ENCODE results near the gene DST.

DST gene

GRCh38 chr6:56647172-56647762 is 4.6 kb upstream of the DST start:
- H3K27me3 ChIP-seq (replicated peaks; ENCODE audit: insufficient read depth, low read length) = no peaks in the 10 kb centered on the region
- no peak overlapping the region for H3K9ac ChIP-seq (ENCODE audit: low read length)
- H3F3A ChIP-seq (ENCODE audit: insufficient read depth, low read length) = no peaks in the 10 kb centered on the region
- H3K4me1 ChIP-seq (ENCODE audit: low read length) = no peaks in the 10 kb centered on the region
- H3K9me2 ChIP-seq (replicated peaks; ENCODE audit: insufficient read depth, low read length) = no peaks in the 10 kb centered on the region
- H3K4me3 ChIP-seq (ENCODE audit: low read length) = no peak overlapping the region
- no peak for DNase-seq
- no peaks in the 10 kb centered on the region for H3K36me3 ChIP-seq (replicated peaks; ENCODE audit: insufficient read depth, low read length)
- no peak overlapping the region for H3K27ac ChIP-seq (ENCODE audit: low read length)
- H2AFZ ChIP-seq (ENCODE audit: low read length) = no peak overlapping the region
- no peaks in the 10 kb centered on the region for H3K79me2 ChIP-seq (ENCODE audit: low read length)
- TF ChIP-seq EZH2phosphoT487 (IDR thresholded peaks at IDR 0.05; ENCODE audit: low read length) (no peak), EZH2 (optimal IDR thresholded peaks at IDR 0.05; ENCODE audit: low read depth, low read length) (no peak), CTCF (IDR thresholded peaks at IDR 0.05; ENCODE audit: low read length) (no peak)
- no peaks in the 10 kb centered on the region for H3K9me3 ChIP-seq (replicated peaks; ENCODE audit: insufficient read depth, low read length)
- H4K20me1 ChIP-seq (ENCODE audit: insufficient read depth, low read length) = no peaks in the 10 kb centered on the region
- H3K4me2 ChIP-seq (ENCODE audit: low read depth, low read length) = no peak overlapping the region

GRCh38 chr6:56644366-56644765 is 1.7 kb upstream of the DST start:
- H3K79me2 ChIP-seq (ENCODE audit: low read length) = no peaks in the 10 kb centered on the region
- H3K4me1 ChIP-seq (ENCODE audit: low read length) = no peaks in the 10 kb centered on the region
- no peak for DNase-seq
- no peak overlapping the region for H3K27ac ChIP-seq (ENCODE audit: low read length)
- no peak overlapping the region for H3K4me2 ChIP-seq (ENCODE audit: low read depth, low read length)
- no peaks in the 10 kb centered on the region for H3K9me2 ChIP-seq (replicated peaks; ENCODE audit: insufficient read depth, low read length)
- peaks cover 2% of the 10 kb centered on the region; the same call in 1 of the 2 replicates for H3K36me3 ChIP-seq (replicated peaks; ENCODE audit: insufficient read depth, low read length)
- H3K4me3 ChIP-seq (ENCODE audit: low read length) = no peak overlapping the region
- no peaks in the 10 kb centered on the region for H3K9me3 ChIP-seq (replicated peaks; ENCODE audit: insufficient read depth, low read length)
- no peaks in the 10 kb centered on the region for H3K27me3 ChIP-seq (replicated peaks; ENCODE audit: insufficient read depth, low read length)
- no peaks in the 10 kb centered on the region for H4K20me1 ChIP-seq (ENCODE audit: insufficient read depth, low read length)
- no peaks in the 10 kb centered on the region for H3F3A ChIP-seq (ENCODE audit: insufficient read depth, low read length)
- no peak overlapping the region for H2AFZ ChIP-seq (ENCODE audit: low read length)
- H3K9ac ChIP-seq (ENCODE audit: low read length) = no peak overlapping the region
- TF ChIP-seq CTCF (IDR thresholded peaks at IDR 0.05; ENCODE audit: low read length) = no peak
- no peak for TF ChIP-seq EZH2phosphoT487 (IDR thresholded peaks at IDR 0.05; ENCODE audit: low read length)
- no peak for TF ChIP-seq EZH2 (optimal IDR thresholded peaks at IDR 0.05; ENCODE audit: low read depth, low read length)

- H3K36me3 ChIP-seq (replicated peaks; ENCODE audit: insufficient read depth, low read length) = peaks cover 2% of the 10 kb centered on the region; the same call in 1 of the 2 replicates
Observed at GRCh38 chr6:56643379-56644089, 845 bp upstream of the DST start.

More at GRCh38 chr6:56643379-56644089, 845 bp upstream of the DST start:
- no peaks in the 10 kb centered on the region for H3F3A ChIP-seq (ENCODE audit: insufficient read depth, low read length)
- no peaks in the 10 kb centered on the region for H3K79me2 ChIP-seq (ENCODE audit: low read length)
- no peak overlapping the region for H2AFZ ChIP-seq (ENCODE audit: low read length)
- DNase-seq = no peak
- no peaks in the 10 kb centered on the region for H3K9me2 ChIP-seq (replicated peaks; ENCODE audit: insufficient read depth, low read length)
- no peak overlapping the region for H3K9ac ChIP-seq (ENCODE audit: low read length)
- no peak for TF ChIP-seq CTCF (IDR thresholded peaks at IDR 0.05; ENCODE audit: low read length)
- no peak for TF ChIP-seq EZH2 (optimal IDR thresholded peaks at IDR 0.05; ENCODE audit: low read depth, low read length)
- no peak for TF ChIP-seq EZH2phosphoT487 (IDR thresholded peaks at IDR 0.05; ENCODE audit: low read length)
- no peak overlapping the region for H3K4me2 ChIP-seq (ENCODE audit: low read depth, low read length)
- H3K27ac ChIP-seq (ENCODE audit: low read length) = no peak overlapping the region
- H3K27me3 ChIP-seq (replicated peaks; ENCODE audit: insufficient read depth, low read length) = no peaks in the 10 kb centered on the region
- no peaks in the 10 kb centered on the region for H4K20me1 ChIP-seq (ENCODE audit: insufficient read depth, low read length)
- no peaks in the 10 kb centered on the region for H3K4me1 ChIP-seq (ENCODE audit: low read length)
- H3K4me3 ChIP-seq (ENCODE audit: low read length) = no peak overlapping the region
- no peaks in the 10 kb centered on the region for H3K9me3 ChIP-seq (replicated peaks; ENCODE audit: insufficient read depth, low read length)
